Measurements from ENCODE around the gene CALHM6.

The CALHM6 gene

DNA sequence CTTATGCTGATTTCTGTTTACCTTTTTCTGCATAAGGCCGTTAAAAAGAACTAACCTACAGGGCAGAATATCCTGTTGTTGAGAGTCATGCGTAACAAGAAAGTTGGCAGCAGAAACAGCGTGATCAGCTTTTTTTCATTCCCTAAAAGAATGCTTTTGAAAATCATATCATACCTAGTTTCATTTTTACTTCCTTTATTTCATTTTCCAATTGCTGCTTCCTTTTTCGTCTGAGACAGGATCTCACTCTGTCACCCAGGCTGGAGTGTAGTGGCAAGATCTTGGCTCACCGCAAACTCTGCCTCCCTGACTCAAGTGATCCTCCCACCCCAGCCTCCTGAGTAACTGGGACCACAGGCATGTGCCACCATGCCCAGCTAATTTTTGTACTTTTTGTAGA, 4.1 kb downstream of the CALHM6 start:
- Histone ChIP-seq H3K4me1 (ENCODE audit: low read depth, poor library complexity, severe bottlenecking) (no peaks in the 10 kb centered on the region), H4K20me1 (ENCODE audit: insufficient read depth) (no peaks in the 10 kb centered on the region), H2AFZ (ENCODE audit: low read depth) (no peak overlapping the region), H3K4me3 (IDR thresholded peaks at IDR 0.05; ENCODE audit: insufficient read depth, low read depth, low read length) (no peak overlapping the region), H3K27me3 (ENCODE audit: insufficient read depth, low read depth) (no peaks in the 10 kb centered on the region), H3K27ac (no peak overlapping the region), H3K79me2 (ENCODE audit: insufficient read depth, low read depth) (no peaks in the 10 kb centered on the region), H3K4me2 (no peak overlapping the region), H3K36me3 (ENCODE audit: insufficient read depth) (no peaks in the 10 kb centered on the region), H3K9ac (no peak overlapping the region)
- TF ChIP-seq, protein P1, sequence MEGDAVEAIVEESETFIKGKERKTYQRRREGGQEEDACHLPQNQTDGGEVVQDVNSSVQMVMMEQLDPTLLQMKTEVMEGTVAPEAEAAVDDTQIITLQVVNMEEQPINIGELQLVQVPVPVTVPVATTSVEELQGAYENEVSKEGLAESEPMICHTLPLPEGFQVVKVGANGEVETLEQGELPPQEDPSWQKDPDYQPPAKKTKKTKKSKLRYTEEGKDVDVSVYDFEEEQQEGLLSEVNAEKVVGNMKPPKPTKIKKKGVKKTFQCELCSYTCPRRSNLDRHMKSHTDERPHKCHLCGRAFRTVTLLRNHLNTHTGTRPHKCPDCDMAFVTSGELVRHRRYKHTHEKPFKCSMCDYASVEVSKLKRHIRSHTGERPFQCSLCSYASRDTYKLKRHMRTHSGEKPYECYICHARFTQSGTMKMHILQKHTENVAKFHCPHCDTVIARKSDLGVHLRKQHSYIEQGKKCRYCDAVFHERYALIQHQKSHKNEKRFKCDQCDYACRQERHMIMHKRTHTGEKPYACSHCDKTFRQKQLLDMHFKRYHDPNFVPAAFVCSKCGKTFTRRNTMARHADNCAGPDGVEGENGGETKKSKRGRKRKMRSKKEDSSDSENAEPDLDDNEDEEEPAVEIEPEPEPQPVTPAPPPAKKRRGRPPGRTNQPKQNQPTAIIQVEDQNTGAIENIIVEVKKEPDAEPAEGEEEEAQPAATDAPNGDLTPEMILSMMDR (conservative IDR thresholded peaks at IDR 0.05; ENCODE audit: low read depth, low read length): no peak

DNA sequence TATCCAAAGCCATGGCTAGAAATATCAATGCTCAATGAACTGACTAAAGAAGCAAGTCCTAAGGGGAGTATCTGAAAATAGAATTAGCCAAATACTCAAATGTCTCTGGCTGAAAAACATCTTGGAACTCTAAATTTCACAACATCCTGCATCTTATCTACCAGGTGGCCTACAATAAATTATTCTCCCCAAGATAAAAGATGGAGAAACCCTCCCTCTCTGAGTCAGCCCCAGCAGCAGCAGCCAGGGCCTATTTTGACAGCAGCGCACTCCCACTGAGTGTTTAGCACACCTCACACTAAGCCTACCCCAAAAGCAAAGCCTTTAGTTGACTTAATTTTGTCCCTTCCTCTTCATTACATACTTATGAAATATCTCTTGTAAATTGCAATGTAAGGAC, 5.9 kb downstream of the CALHM6 start:
- H3K4me2 ChIP-seq: no peak overlapping the region
- no peaks in the 10 kb centered on the region for H3K27me3 ChIP-seq (ENCODE audit: insufficient read depth, low read depth)
- TF ChIP-seq, protein P1 (conservative IDR thresholded peaks at IDR 0.05; ENCODE audit: low read depth, low read length): no peak
- H3K36me3 ChIP-seq (ENCODE audit: insufficient read depth): no peaks in the 10 kb centered on the region
- no peaks in the 10 kb centered on the region for H4K20me1 ChIP-seq (ENCODE audit: insufficient read depth)
- H3K79me2 ChIP-seq (ENCODE audit: insufficient read depth, low read depth): no peaks in the 10 kb centered on the region
- H2AFZ ChIP-seq (ENCODE audit: low read depth): no peak overlapping the region
- no peaks in the 10 kb centered on the region for H3K4me1 ChIP-seq (ENCODE audit: low read depth, poor library complexity, severe bottlenecking)
- H3K4me3 ChIP-seq (IDR thresholded peaks at IDR 0.05; ENCODE audit: insufficient read depth, low read depth, low read length): no peak overlapping the region
- no peak overlapping the region for H3K27ac ChIP-seq
- no peak overlapping the region for H3K9ac ChIP-seq

DNA sequence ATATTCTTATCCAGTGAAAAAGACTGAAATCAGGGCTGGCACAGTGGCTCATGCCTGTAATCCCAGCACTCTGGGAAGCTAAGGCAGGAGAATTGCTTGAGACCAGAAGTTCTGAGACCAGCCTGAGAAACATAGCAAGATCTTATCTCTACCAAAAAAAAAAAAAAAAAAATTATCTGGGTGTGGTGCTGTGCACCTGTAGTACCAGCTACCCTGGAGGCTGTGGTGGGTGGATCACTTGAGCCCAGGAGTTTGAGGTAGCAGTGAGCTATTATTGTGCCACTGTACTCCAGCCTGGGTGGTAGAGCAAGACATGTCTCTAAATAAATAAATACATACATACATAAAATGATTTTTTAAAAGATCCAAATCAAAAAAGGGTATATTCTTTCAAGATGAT, 6.3 kb downstream of the CALHM6 start:
- no peak overlapping the region for H2AFZ ChIP-seq (ENCODE audit: low read depth)
- no peaks in the 10 kb centered on the region for H3K4me1 ChIP-seq (ENCODE audit: low read depth, poor library complexity, severe bottlenecking)
- no peaks in the 10 kb centered on the region for H3K36me3 ChIP-seq (ENCODE audit: insufficient read depth)
- H3K27me3 ChIP-seq (ENCODE audit: insufficient read depth, low read depth): no peaks in the 10 kb centered on the region
- H4K20me1 ChIP-seq (ENCODE audit: insufficient read depth): no peaks in the 10 kb centered on the region
- H3K4me2 ChIP-seq: no peak overlapping the region
- TF ChIP-seq, protein P1 (conservative IDR thresholded peaks at IDR 0.05; ENCODE audit: low read depth, low read length): no peak
- no peak overlapping the region for H3K9ac ChIP-seq
- no peaks in the 10 kb centered on the region for H3K79me2 ChIP-seq (ENCODE audit: insufficient read depth, low read depth)
- no peak overlapping the region for H3K27ac ChIP-seq
- H3K4me3 ChIP-seq (IDR thresholded peaks at IDR 0.05; ENCODE audit: insufficient read depth, low read depth, low read length): no peak overlapping the region

DNA sequence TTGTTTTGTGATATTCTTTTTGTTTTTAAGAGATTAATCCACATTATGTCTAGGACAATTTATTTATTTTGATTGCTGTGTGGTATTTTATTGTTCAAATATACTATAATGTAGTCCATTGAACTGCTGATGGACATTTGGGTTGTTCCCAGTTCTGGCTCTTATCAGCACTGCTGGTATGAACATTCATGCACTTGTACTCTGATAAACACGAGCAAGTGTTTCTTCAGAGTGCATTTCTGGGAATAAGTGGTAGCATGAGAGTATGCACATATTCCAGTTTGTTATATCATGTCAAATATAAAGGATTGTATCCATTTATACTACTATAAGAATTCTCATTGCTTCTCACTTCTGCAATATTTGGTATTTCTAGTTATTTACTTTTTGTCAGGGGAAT, 7.1 kb downstream of the CALHM6 start:
- Histone ChIP-seq H3K9ac (no peak overlapping the region), H3K27me3 (ENCODE audit: insufficient read depth, low read depth) (no peaks in the 10 kb centered on the region), H3K79me2 (ENCODE audit: insufficient read depth, low read depth) (no peaks in the 10 kb centered on the region), H3K27ac (no peak overlapping the region), H4K20me1 (ENCODE audit: insufficient read depth) (no peaks in the 10 kb centered on the region), H2AFZ (ENCODE audit: low read depth) (no peak overlapping the region), H3K4me2 (no peak overlapping the region), H3K36me3 (ENCODE audit: insufficient read depth) (no peaks in the 10 kb centered on the region), H3K4me3 (IDR thresholded peaks at IDR 0.05; ENCODE audit: insufficient read depth, low read depth, low read length) (no peak overlapping the region), H3K4me1 (ENCODE audit: low read depth, poor library complexity, severe bottlenecking) (no peaks in the 10 kb centered on the region)
- TF ChIP-seq, protein P1 (conservative IDR thresholded peaks at IDR 0.05; ENCODE audit: low read depth, low read length): no peak

DNA sequence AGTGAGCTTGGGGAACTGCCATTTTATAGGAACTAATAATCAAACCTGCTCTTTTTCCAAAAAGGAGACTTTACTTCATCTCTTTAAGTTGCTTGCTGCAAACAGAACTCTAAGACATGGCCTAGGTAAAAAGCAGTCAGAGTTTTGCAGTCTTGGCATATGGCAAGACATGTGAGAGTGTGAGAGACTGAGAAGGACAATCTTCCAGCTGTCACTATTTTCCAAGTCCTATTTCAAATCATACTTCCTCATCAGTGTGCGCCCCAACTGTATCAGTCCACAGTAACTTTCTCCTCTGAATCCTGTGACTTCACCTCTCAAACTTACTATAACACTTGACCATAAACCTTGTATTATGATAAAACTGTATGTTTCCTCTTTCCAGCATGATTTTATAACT, 10.4 kb downstream of the CALHM6 start:
- H3K4me1 ChIP-seq (ENCODE audit: low read depth, poor library complexity, severe bottlenecking): peaks cover 7% of the 10 kb centered on the region
- H4K20me1 ChIP-seq (ENCODE audit: insufficient read depth): no peaks in the 10 kb centered on the region
- TF ChIP-seq, protein P1 (conservative IDR thresholded peaks at IDR 0.05; ENCODE audit: low read depth, low read length): no peak
- no peak overlapping the region for H3K4me2 ChIP-seq
- no peak overlapping the region for H3K27ac ChIP-seq
- H3K4me3 ChIP-seq (IDR thresholded peaks at IDR 0.05; ENCODE audit: insufficient read depth, low read depth, low read length): no peak overlapping the region
- H3K27me3 ChIP-seq (ENCODE audit: insufficient read depth, low read depth): no peaks in the 10 kb centered on the region
- no peak overlapping the region for H2AFZ ChIP-seq (ENCODE audit: low read depth)
- H3K9ac ChIP-seq: no peak overlapping the region
- no peaks in the 10 kb centered on the region for H3K36me3 ChIP-seq (ENCODE audit: insufficient read depth)
- no peaks in the 10 kb centered on the region for H3K79me2 ChIP-seq (ENCODE audit: insufficient read depth, low read depth)

Data from KMS-11 (cell line).